GM20431 (cell line): ENCODE measurements around the gene ZNF836.

Experiments
- in situ Hi-C: fragments of 300-500 bp; cut with MseI, MboI; formaldehyde crosslinking; loops from one replicate; pipeline ENCODE4 v1.15.0; 2020; ENCODE audit warnings: low sequenced_read_pairs; ENCODE audit not compliant: unreplicated experiment

ZNF836 gene

DNA sequence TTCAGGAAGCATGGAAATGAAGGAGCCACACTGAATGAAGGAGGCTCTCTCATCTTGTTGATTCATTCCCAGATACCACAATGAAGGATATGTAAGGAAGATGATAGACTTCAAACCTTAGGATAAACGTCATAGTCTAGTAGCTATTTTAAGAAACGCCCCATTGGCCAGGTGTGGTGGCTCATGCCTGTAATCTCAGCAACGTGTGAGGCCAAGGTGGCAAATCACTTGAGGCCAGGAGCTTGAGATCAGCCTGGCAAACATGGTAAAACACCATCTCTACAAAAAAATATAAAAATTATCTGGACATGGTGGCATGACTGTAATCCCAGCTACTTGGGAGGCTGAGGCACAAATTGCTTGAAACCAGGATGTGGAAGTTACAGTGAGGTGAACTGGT, 58.8 kb downstream of the ZNF836 start:
- in situ Hi-C loops = no loop called here

DNA sequence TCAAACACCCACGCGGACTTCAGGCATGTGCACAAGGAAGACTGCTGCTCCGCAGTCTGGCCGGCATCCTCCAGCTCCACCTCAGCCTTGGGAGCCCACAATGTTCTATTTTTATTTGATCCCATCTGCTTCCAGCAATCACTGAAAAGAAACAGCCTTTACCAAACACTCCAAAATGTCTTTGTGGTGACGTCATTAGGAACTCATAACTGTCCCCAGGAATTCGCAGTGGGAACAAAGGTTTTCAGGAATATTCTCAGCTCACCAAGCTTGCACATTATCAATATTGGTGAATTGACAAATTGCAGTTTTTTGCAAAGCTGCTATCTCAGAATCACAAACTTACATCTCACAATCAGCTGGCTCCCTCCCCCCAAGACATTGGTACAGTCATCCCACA, 60.6 kb downstream of the ZNF836 start:
- in situ Hi-C loops = no loop called here
